GM19397 (cell line): ENCODE data around the gene MBD4.
A peak's percentile ranks its signal among the peaks of the same experiment; 100 is the strongest.
"Not testable (repeated sequence)": the region's sequence is repeated elsewhere in the genome, so short reads cannot be mapped to it uniquely, and the experiment has no call there.

Experiments used
- ATAC-seq: cut with Tn5 transposase; IDR thresholded peaks from one replicate; pipeline ENCODE4 v1.9.1; 2021; ENCODE audit warnings: mild to moderate bottlenecking, moderate library complexity; ENCODE audit not compliant: unreplicated experiment

Gene MBD4

DNA sequence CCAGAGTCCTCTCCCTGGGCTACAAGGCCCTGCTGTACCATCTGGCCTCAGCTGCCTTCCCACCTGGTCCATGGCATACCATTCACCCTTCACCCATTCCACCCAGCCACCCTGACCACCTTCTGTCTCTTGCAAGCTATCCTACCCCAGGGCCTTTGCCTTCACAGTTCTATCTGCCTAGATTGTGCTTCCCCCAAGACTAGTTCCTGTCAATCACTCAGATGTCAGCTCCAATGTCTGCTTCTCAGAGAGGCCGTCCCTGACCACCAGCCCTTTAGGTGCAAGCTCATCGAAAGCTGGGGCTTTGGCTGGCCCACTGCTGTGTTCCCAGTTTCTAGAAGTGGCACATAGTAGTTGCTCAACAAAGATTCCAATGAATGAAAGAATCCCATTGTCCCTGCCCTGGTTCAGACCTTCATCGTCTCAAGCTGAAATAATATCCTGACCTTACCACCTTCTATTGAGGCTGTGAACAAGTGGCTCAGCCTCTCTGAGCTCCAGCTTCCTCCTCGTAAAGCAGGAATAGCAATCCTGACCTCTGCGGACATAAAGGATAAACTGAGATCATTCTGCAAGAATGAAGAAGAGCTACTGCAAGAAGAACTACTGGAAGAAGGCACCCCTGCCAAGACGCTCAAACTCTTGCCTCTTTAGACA lies 27.1 kb downstream of the MBD4 start:
- ATAC-seq = no peak

DNA sequence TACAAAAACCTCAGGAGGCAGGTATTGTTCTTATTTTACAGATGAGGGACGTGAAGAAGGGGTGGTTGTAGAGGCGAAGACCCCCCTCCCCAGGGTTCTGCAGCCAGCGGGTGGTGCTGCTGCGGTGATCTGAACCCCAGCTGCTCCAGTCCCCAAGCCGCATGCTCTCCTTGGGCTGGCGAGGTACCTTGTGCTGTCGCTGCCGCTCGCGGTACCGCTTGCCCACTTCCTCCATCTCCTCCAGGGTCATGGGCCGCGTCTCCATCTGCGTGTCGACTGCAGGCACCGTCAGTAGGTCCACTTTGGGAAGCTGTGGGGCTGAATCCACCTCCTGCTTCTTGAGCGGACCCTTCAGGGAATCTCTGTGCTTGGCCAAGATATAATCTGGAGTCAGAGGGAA lies 28.8 kb downstream of the MBD4 start:
- no peak for ATAC-seq

DNA sequence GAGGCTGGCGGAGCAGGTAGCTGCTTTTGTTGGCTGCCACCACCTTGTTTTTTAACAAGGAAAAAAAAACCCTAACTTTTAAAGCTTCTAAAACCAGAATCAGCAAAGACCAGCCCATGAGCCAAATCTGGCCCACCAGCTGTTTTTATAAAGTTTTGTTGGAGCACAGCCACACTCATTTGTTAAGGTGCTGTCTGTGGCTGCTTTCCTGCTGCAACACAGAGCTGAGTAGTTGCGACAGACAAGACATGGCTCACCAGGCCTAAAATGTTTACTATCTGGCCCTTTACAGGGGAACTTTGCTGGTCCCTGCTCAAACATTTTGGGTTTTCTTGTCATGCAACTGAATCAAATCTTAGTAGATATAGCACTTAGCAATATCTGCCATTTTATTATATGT lies 30.2 kb downstream of the MBD4 start:
- no peak for ATAC-seq

- peak; percentile 47 for ATAC-seq
These were observed 35.1 kb downstream of the MBD4 start for GRCh38 chr3:129404610-129405009.

DNA sequence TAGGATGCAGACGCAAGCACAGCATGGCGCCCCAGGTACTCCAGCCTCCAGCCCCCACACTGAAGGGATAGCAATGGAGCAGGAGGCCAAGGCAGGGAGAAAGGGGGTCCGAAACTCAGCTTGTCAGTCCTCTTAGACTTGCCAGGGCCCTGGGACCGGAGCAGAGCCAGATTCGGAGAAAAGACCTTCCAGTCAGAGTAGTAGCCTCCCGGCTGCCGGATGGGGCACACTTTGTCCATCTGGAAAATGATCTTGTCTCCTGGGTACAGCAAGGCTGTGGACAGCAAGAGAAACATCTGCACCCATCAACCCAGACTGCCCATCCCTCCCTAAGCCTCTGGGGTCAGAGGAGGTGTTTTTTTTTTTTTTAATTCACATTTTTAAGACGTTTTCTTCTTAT lies 35.6 kb downstream of the MBD4 start:
- no peak for ATAC-seq

DNA sequence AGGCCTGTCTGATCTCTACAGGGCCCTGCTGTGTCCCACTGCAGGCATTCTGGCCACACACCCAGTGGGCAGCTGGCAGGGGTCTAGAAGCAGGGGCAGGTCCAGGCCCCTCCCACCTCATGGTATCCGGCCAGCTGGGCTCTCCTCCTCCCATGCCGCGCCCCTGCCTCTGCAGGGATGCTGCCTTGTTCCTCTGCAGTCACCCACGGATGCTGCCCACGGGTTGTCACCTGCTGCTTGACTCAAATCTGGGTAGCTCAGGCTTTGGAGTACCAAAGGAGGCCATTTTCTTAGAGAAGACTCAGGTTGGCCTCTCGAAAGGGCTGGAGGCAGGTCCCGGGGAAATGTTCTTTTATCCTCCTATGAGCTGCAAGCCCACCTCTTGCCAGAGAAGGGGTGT lies 36.3 kb downstream of the MBD4 start:
- no peak for ATAC-seq

- ATAC-seq = no peak
These were observed 37.1 kb downstream of the MBD4 start for GRCh38 chr3:129402616-129403015.

DNA sequence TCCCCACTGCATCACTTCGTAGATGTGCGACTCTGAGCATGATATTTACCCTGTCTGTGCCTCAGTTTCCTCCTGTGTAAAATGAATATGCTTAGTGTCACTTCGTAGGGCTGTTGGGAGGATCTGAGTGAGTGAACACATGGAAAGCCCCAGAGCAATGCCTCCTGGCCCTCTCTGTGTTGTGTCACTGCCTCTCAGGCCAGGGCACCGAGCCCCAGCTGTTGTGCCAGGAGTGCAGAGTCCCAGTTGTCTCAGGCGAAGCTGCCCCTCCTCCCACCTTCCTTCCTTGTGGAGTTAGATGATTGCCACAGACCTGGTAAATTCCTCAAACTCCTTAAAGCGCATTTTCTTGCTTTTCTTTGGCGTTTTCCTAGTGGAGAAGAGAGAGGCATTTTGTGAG lies 37.5 kb downstream of the MBD4 start:
- no peak for ATAC-seq

GRCh38 chr3:129399895-129400357 lies 39.8 kb downstream of the MBD4 start:
- no peak for ATAC-seq

- ATAC-seq = peak; percentile 59
These were observed 40.4 kb downstream of the MBD4 start for GRCh38 chr3:129399145-129399894.

GRCh38 chr3:129398803-129399144 lies 41.0 kb downstream of the MBD4 start:
- ATAC-seq = peak; percentile 13

- not testable (repeated sequence) for ATAC-seq
These were observed 45.8 kb downstream of the MBD4 start for GRCh38 chr3:129393760-129394564.

DNA sequence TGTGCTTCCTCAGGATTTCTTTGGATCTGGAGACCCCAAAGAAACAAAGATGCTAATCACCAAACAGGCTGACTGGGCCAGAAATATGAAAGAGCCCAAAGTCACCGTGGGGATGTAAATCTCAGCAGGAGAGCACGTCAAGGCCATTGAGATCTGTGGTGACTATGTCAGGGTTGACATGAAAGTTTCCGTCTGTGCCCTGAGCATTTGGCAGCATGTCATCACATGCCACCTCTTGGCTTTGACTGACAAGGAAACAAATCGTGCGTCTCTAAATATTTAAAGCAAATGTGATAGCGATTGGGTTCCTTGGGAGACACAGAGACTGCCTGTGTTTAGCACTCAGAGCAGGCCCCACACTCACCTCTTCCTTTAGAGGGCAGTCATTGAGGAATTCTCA lies 46.5 kb downstream of the MBD4 start:
- no peak for ATAC-seq

DNA sequence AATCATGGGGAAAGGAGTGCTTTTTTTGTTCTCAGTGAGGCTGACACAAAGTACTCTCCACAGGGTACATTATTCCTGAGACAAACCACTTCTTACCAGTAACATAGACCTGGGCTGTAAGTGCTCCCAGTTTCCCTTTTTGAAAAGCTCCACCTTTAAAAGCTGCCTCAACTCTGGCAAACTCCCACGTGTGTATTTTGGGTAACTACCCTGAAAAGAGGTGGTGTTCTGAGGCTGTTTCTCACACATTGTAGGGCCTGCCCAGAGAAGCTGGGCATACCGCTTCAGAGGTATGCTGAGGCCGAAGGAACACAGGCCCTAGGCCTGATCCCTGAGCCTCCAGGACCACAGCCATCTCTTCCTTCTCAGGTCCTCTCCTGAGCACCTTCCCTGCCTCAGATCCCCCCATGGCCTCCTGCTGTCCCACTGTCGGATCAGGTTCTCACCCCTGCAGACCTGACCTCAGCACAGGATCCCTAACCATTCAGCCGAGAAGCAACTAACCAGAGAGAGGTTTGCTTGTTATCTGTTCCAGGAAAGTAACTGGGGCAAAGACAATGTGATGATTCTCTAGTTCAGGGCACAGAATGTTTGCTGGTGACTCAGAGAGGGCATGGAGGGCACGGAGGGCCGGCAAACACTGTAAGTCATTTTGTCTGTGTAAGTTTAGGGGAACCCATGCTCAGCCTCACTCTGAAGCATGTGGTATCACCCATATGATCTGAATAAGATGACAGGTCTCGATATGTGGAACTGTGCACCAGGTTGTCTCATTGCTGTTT lies 47.5 kb downstream of the MBD4 start:
- ATAC-seq = not testable (repeated sequence)

GRCh38 chr3:129391583-129391982 lies 48.2 kb downstream of the MBD4 start:
- ATAC-seq = not testable (repeated sequence)

- no peak for ATAC-seq
These were observed 50.2 kb downstream of the MBD4 start for GRCh38 chr3:129389572-129389937.

- ATAC-seq = not testable (repeated sequence)
These were observed 50.8 kb downstream of the MBD4 start for GRCh38 chr3:129388791-129389571.

- ATAC-seq = no peak
These were observed 52.3 kb downstream of the MBD4 start for GRCh38 chr3:129387487-129387886.

- no peak for ATAC-seq
These were observed 52.8 kb downstream of the MBD4 start for GRCh38 chr3:129386984-129387383.

DNA sequence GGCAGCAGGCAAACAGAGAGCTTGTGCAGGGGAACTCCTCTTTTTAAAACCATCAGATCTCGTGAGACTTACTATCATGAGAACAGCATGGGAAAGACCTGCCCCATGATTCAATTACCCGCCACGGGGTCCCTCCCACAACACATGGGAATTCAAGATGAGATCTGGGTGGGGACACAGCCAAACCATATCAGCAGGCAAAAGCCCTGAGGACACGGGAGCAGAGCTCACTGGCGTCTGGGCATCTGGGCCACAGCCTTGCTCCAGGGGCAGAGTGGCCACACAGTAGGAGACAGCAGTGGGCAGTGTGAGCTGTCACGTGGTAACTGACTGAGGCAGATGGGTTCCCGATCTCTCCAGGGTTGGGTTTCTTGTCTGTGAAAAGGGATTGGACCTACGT lies 54.2 kb downstream of the MBD4 start:
- ATAC-seq = not testable (repeated sequence)
